Mesothelial cell of epicardium (in vitro differentiated cells): ENCODE data around the gene KLHL30. TPM values are rescaled to one million over a fixed set of nuclear protein-coding genes. Genes with fewer than 3 reads are reported as not detected.

Source experiments
- DNase-seq, 2 experiments: peaks; one replicate each; pipeline ENCODE4 v3.0.0; 2021; ENCODE audit warnings: low spot score in 2 of 2; ENCODE audit not compliant: unreplicated experiment in 2 of 2
- H3K27ac Mint-ChIP-seq: 2 replicates; pipeline ENCODE4 v1.8.0; 2021; ENCODE audit warnings: mixed read lengths
- H3K27me3 Mint-ChIP-seq: 2 replicates; pipeline ENCODE4 v1.8.0; 2021; ENCODE audit warnings: low read depth, mixed read lengths
- H3K36me3 Mint-ChIP-seq: 2 replicates; pipeline ENCODE4 v1.8.0; 2021; ENCODE audit warnings: mixed read lengths
- H3K4me1 Mint-ChIP-seq: 2 replicates; pipeline ENCODE4 v1.8.0; 2021; ENCODE audit warnings: mixed read lengths
- H3K4me3 Mint-ChIP-seq: 2 replicates; pipeline ENCODE4 v1.8.0; 2021; ENCODE audit warnings: mild to moderate bottlenecking, moderate library complexity, mixed read lengths
- H3K9me3 Mint-ChIP-seq: 2 replicates; pipeline ENCODE4 v1.8.0; 2021; ENCODE audit warnings: mixed read lengths
- CTCF ChIP-seq: fragments of 200-600 bp; sonication (generic); IDR thresholded peaks from one replicate; pipeline ENCODE4 v1.5.0; 2021; ENCODE audit warnings: antibody characterized with exemption; ENCODE audit not compliant: unreplicated experiment
- total RNA-seq: library from RNA; stranded (reverse); gene quantifications from 3 replicates; pipeline ENCODE4 v1.2.1, GENCODE V29; 2021

The KLHL30 gene
- total RNA-seq, 1 donor from 2014 or later = 0.16 TPM

DNA sequence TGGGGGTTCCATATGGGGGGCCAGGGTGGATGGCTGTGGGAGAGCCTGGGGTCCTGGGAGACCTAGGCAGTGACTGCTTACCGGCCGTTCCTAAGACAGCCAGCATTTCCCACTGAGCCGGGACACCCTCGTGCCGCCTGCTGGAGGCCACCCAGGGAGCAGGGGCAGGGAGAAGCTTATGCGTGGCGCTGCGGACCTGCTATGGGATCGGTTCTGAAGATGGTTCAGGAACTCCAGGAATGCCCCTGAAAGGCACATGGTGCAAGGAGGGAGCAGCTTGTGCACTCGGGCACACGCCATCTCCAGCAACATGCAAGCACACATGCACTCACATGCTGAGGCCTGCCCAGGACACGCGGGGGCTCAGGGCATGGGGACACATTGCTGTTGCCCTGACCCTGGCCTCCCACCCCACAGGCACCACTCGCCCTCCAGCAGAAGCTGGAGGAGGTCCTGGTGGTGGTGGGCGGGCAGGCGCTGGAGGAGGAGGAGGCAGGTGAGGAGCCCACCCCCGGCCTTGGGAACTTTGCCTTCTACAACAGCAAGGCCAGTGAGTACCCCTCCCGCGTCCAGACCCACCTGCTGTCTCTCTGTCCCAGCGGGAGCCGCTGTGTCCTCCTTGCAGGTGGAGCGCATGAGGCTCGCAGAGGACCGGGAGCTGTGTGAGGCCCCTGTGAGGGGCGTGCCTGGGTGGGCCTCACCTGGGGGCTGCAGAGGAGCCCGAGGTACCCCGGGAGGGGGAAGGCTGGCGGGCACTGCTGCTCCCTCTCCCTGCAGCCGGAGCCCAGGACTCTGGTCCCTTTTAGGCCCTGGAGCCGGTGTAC, 4.1 kb downstream of the KLHL30 start:
- Mint-ChIP-seq H3K27me3 (no peaks in the 10 kb centered on the region), H3K4me1 (peaks cover 14% of the 10 kb centered on the region), H3K27ac (peak overlapping the region; percentile 73), H3K36me3 (no peaks in the 10 kb centered on the region), H3K9me3 (no peaks in the 10 kb centered on the region), H3K4me3 (no peak overlapping the region)
- DNase-seq = no peak
- no peak for TF ChIP-seq CTCF

DNA sequence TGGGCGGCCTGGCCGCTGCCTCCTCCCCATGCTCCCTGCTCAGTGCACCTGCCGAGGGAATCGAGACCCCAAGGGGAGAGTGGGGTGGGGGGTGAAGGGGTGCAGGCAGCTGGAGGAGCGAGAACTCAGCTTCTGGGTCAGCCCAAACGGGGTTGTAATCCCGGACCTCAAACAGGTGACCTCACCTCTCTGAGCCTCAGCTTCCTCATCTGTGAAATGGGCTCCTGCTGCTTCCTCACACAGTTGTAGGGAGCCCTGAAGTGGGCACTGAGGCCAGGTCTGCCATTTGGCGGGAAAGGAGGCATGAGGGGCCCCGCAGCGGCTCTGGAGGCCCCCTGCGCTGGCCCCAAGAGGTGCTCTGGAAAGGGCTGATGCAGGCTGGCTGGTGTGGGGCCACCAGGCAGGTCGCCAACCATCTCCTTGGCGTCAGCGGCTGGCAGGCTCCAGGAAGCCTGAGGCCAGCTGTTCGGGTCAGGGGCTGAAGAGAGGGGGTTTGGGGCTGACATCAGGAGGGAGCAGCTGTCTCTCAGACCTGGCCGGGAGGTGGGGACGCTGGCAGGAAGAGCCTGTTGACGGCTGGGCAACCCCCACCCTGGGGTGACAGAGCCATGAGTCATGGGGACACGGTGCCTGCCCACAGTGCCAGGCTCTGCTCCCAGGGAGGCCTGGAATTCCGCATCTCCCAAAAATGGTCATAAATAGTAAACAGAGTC, 4.9 kb downstream of the KLHL30 start:
- H3K4me3 Mint-ChIP-seq = no peak overlapping the region
- H3K4me1 Mint-ChIP-seq = peaks cover 14% of the 10 kb centered on the region
- no peak for TF ChIP-seq CTCF
- no peaks in the 10 kb centered on the region for H3K9me3 Mint-ChIP-seq
- no peak for DNase-seq
- no peak overlapping the region for H3K27ac Mint-ChIP-seq
- no peaks in the 10 kb centered on the region for H3K27me3 Mint-ChIP-seq
- no peaks in the 10 kb centered on the region for H3K36me3 Mint-ChIP-seq

DNA sequence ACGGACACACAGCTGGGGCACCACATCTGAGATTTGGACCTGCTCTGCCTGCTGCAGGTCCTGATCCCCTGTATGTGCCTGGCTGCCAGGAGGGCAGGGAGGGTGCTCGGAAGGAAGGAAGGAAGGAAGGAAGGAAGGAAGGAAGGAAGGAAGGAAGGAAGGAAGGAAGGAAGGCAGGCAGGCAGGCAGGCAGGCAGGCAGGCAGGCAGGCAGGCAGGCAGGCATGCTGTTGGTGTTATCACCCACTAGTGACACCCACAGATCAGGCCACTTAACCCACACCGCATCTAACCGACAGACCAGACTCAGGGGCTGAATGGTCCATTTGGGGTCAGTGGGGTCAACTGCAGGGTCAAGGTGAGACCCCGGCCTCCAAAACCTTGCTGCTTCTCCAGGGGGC, 5.8 kb downstream of the KLHL30 start:
- H3K27ac Mint-ChIP-seq = no peak overlapping the region
- peaks cover 14% of the 10 kb centered on the region for H3K4me1 Mint-ChIP-seq
- TF ChIP-seq CTCF = no peak
- H3K27me3 Mint-ChIP-seq = no peaks in the 10 kb centered on the region
- H3K9me3 Mint-ChIP-seq = no peaks in the 10 kb centered on the region
- no peaks in the 10 kb centered on the region for H3K36me3 Mint-ChIP-seq
- DNase-seq = no peak
- no peak overlapping the region for H3K4me3 Mint-ChIP-seq

DNA sequence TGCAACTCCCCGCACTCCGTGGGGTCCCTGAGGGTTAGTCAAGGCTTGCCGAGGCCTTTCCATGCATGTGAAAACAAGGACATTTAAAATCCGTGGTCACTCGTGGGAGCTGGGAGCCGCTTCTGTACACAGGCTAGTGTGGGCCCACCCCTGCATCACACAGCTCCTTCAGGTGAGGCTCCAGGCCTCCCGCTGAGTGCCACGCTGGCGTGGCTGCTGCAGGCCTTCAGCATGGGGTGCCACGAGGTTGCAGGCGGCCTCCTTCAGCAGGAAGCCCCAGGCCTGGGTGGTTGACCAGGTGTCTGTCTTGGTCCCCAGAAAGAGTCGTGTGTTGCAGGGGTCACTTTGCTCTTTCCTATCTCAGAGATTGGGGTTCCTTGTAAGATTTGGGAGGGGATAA, 6.6 kb downstream of the KLHL30 start:
- Mint-ChIP-seq H3K27ac (no peak overlapping the region), H3K36me3 (no peaks in the 10 kb centered on the region), H3K27me3 (no peaks in the 10 kb centered on the region), H3K4me3 (no peak overlapping the region), H3K4me1 (peaks cover 14% of the 10 kb centered on the region), H3K9me3 (no peaks in the 10 kb centered on the region)
- no peak for DNase-seq
- TF ChIP-seq CTCF = no peak

GRCh38 chr2:238145851-238146250, 7.4 kb downstream of the KLHL30 start:
- DNase-seq = no peak
- Mint-ChIP-seq H3K9me3 (no peaks in the 10 kb centered on the region), H3K4me1 (peaks cover 14% of the 10 kb centered on the region), H3K4me3 (no peak overlapping the region), H3K27ac (no peak overlapping the region), H3K27me3 (no peaks in the 10 kb centered on the region), H3K36me3 (no peaks in the 10 kb centered on the region)
- TF ChIP-seq CTCF = no peak
